GM21447 (cell line): ENCODE measurements around the gene TRAK2.
"Not testable (repeated sequence)": the region's sequence is repeated elsewhere in the genome, so short reads cannot be mapped to it uniquely, and the experiment has no call there.

Experiments
- ATAC-seq: cut with Tn5 transposase; IDR thresholded peaks from one replicate; pipeline ENCODE4 v1.9.1; 2021; ENCODE audit not compliant: unreplicated experiment

Gene TRAK2

GRCh38 chr2:201415149-201415548, 36.1 kb downstream of the TRAK2 start:
- ATAC-seq, result no peak

- peak; percentile 89 for ATAC-seq
These were observed 36.9 kb downstream of the TRAK2 start for GRCh38 chr2:201414099-201415023.

- no peak for ATAC-seq
These were observed 37.7 kb downstream of the TRAK2 start for GRCh38 chr2:201413552-201413951.

DNA sequence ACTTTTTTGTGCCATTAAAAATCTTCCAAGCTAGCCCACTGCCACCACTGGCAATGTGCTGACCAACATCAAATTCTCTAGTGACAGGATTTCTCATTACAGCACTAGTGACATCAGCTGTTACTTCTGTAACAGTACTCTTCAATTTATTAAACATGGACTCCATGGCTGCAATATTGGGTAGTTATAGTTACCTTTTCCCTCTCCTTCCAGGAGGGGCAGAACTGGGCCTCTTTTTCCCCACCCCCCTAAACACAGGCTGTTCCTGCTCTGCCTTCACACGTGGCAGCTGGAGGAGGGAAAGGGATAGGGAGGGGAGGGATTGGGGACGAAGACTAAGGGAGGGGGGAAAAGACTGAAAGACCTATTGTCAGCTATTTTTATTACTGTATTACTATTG, 38.1 kb downstream of the TRAK2 start:
- ATAC-seq, result no peak

DNA sequence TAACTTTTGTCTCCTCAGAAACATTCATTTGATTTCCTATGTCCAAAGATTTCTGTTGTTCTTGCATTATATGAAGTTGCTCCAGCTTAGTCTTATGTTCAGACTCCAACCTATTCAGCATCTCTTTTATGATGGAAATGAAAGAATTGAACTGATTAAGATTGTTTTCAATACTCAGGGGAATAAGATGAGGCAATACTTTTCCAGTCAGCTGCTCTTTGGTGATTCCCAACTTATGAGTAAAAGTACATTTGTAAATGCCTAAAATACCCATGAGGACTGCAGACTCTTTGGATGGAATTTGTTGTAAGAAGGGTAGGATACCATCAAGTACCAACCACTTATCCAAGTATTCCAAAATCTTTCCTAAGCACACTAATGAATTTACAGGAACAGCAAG, 39.8 kb downstream of the TRAK2 start:
- ATAC-seq, result no peak

DNA sequence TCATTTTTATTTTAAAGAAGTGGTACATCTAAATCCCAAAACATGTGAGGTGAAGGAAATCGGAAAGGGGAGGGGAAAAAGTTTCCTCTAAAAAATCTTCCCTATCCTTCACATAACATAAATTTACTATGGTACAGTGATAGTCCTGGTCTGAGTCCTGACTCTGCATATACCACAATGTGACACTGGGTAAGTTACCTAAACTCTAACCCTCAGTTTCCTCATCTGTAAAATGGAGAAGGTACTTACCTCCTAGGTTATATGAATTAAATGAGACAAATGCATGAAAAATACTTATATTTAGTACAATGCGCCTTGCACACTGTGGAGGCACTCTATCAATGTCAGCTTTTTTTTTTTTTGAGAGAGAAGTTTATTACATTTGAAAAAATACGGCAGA, 42.3 kb downstream of the TRAK2 start:
- no peak for ATAC-seq

DNA sequence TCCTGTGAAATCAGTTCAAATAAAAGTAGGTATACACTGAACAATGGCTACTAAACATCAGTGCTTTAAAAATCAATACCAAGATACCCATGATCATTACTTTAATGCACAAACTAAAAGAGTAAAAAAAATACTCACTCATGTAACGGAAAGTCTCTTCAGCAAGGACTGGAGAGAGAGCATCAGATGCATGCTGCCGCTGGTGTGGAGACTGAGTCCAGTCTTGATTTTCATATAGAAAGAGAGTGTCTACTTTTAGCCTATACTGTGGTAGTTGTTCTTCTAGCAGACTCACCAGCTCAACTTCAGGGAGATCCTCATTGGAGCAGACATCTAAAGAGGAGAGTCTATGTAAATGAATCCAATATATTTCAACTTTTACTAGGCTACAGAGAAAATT, 44.0 kb downstream of the TRAK2 start:
- no peak for ATAC-seq

DNA sequence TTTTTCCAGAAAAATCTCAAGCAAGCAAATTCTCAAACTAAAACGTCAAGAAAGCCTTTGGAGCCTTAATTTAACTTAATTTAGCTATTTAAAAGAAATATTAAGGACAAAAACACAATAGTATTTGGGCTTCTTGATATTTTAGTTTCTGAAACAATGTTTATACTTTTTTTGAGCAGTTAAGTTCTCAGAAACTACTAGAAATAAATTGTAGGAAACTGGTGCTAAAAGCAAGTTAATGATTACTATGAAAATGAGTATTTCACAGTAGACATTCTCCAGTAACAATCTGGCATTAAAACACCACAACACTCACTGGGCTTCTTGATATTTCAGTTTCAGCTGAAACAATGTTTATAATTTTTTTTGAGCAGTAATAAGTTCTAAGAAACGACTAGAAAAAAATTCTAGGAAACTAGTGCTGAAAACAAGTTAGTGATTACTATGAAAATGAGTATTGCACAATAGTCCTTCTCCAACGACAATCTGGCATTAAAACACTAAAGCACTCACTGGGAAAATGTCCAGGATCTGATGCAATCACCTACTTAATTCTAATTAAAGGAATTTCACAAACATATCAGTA, 45.1 kb downstream of the TRAK2 start:
- ATAC-seq, result no peak

- no peak for ATAC-seq
These were observed 46.5 kb downstream of the TRAK2 start for GRCh38 chr2:201404699-201405280.

GRCh38 chr2:201403880-201404279, 47.4 kb downstream of the TRAK2 start:
- no peak for ATAC-seq

- ATAC-seq, result no peak
These were observed 48.4 kb downstream of the TRAK2 start for GRCh38 chr2:201402651-201403562.

GRCh38 chr2:201401815-201402214, 49.4 kb downstream of the TRAK2 start:
- ATAC-seq, result no peak

GRCh38 chr2:201396595-201396994, 54.7 kb downstream of the TRAK2 start:
- no peak for ATAC-seq

DNA sequence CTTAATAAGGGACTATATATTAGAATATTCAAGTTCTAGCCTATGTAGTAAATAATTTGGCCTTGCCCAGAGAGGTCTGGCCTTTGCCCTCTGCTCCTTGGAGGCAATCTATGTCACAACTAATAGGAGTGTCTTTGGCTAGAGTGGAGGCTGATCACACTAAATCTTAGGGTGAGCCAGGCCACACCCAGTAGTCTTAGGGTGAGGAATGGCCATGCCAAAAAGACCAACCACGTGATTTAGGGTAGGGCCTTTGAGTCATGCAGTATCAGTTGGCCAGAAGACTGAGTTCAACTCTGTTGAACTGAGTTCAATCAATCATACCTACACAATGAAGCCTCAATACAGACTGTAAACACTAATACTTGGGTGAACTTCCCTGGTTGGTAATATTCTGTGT, 68.1 kb downstream of the TRAK2 start:
- ATAC-seq, result no peak

GRCh38 chr2:201378496-201379397, 72.5 kb downstream of the TRAK2 start:
- no peak for ATAC-seq

DNA sequence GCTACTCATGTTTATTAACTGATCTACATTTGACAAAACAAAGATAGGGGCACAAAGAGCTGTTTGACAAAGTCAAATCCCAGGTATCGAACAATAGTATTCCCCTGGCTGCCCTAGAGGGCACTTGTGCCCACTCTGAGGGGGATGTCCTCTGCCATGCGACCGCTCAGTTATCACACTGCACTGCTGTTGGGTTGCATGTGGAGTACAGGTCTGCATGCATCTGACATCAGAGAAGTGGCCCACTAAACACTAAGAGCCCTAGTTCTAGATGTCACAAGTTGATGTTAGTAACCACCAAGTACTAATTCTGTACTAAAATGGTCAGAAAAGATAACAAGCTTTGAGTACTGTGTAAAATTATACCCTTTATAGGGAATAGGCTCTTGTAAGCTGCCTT, 74.0 kb downstream of the TRAK2 start:
- no peak for ATAC-seq

GRCh38 chr2:201369775-201370174, 81.5 kb downstream of the TRAK2 start:
- ATAC-seq, result no peak

- ATAC-seq, result not testable (repeated sequence)
These were observed 81.9 kb downstream of the TRAK2 start for GRCh38 chr2:201369318-201369717.

- no peak for ATAC-seq
These were observed 85.1 kb downstream of the TRAK2 start for GRCh38 chr2:201366146-201366545.
